Glutamatergic neuron (in vitro differentiated cells): ENCODE measurements around the gene SLC35G3. TPM values are rescaled to one million over a fixed set of nuclear protein-coding genes. Genes with fewer than 3 reads are reported as not detected.
A peak's percentile ranks its signal among the peaks of the same experiment; 100 is the strongest.
"Not testable (repeated sequence)": the region's sequence is repeated elsewhere in the genome, so short reads cannot be mapped to it uniquely, and the experiment has no call there.

ENCODE experiments used
- DNase-seq: peaks from one replicate; pipeline ENCODE4 v3.0.0; 2022
- H3K27ac Mint-ChIP-seq: one replicate; pipeline ENCODE4 v1.8.0; 2020; ENCODE audit warnings: mild to moderate bottlenecking, mixed read lengths, inconsistent platforms; ENCODE audit not compliant: unreplicated experiment
- H3K27me3 Mint-ChIP-seq: one replicate; pipeline ENCODE4 v1.8.0; 2020; ENCODE audit warnings: mild to moderate bottlenecking, moderate library complexity, mixed read lengths, inconsistent platforms; ENCODE audit not compliant: unreplicated experiment
- H3K36me3 Mint-ChIP-seq: one replicate; pipeline ENCODE4 v1.8.0; 2020; ENCODE audit warnings: mild to moderate bottlenecking, mixed read lengths, inconsistent platforms; ENCODE audit not compliant: unreplicated experiment
- H3K4me1 Mint-ChIP-seq: one replicate; pipeline ENCODE4 v1.8.0; 2020; ENCODE audit warnings: mild to moderate bottlenecking, low read depth, mixed read lengths, inconsistent platforms; ENCODE audit not compliant: unreplicated experiment
- H3K4me3 Mint-ChIP-seq: one replicate; pipeline ENCODE4 v1.8.0; 2020; ENCODE audit warnings: mild to moderate bottlenecking, mixed read lengths, inconsistent platforms; ENCODE audit not compliant: unreplicated experiment
- H3K9me3 Mint-ChIP-seq: one replicate; pipeline ENCODE4 v1.8.0; 2020; ENCODE audit warnings: mild to moderate bottlenecking, moderate library complexity, mixed read lengths, inconsistent platforms; ENCODE audit not compliant: unreplicated experiment
- CTCF ChIP-seq: fragments of 200-600 bp; sonication (generic); IDR thresholded peaks from one replicate; pipeline ENCODE4 v1.5.0; 2021; ENCODE audit not compliant: partially characterized antibody, unreplicated experiment
- total RNA-seq: library from RNA; stranded (reverse); fragmentation: NEBNext Ultra II Directional; extraction: Animal tissue kit (Norgen Biotek cat#: 25700); gene quantifications from one replicate; pipeline ENCODE4 v1.2.1, GENCODE V29; 2021; ENCODE audit not compliant: unreplicated experiment

The SLC35G3 gene
- total RNA-seq, 1 donor from 2014 or later: not detected

- no peak overlapping the region for H3K27ac Mint-ChIP-seq
- H3K27me3 Mint-ChIP-seq: peaks cover 3% of the 10 kb centered on the region
- peaks cover 2% of the 10 kb centered on the region for H3K9me3 Mint-ChIP-seq
- DNase-seq: no peak
- no peak overlapping the region for H3K4me3 Mint-ChIP-seq
- peaks cover 9% of the 10 kb centered on the region for H3K4me1 Mint-ChIP-seq
- TF ChIP-seq CTCF: no peak
- no peaks in the 10 kb centered on the region for H3K36me3 Mint-ChIP-seq
These were observed 41.6 kb downstream of the SLC35G3 start for GRCh38 chr17:35152421-35153140.

GRCh38 chr17:35151080-35151479 lies 43.1 kb downstream of the SLC35G3 start:
- H3K4me3 Mint-ChIP-seq, H3K27me3 Mint-ChIP-seq, H3K27ac Mint-ChIP-seq, H3K36me3 Mint-ChIP-seq, DNase-seq, H3K9me3 Mint-ChIP-seq: not testable (repeated sequence)
- peaks cover 14% of the 10 kb centered on the region for H3K4me1 Mint-ChIP-seq

GRCh38 chr17:35149941-35150340 lies 44.3 kb downstream of the SLC35G3 start:
- no peak overlapping the region for H3K27ac Mint-ChIP-seq
- no peak for TF ChIP-seq CTCF
- no peak for DNase-seq
- H3K27me3 Mint-ChIP-seq: peaks cover 1% of the 10 kb centered on the region
- H3K4me3 Mint-ChIP-seq: no peak overlapping the region
- H3K36me3 Mint-ChIP-seq: no peaks in the 10 kb centered on the region
- peaks cover 2% of the 10 kb centered on the region for H3K9me3 Mint-ChIP-seq
- peaks cover 14% of the 10 kb centered on the region for H3K4me1 Mint-ChIP-seq

GRCh38 chr17:35148144-35148543 lies 46.0 kb downstream of the SLC35G3 start:
- Mint-ChIP-seq H3K4me3 (no peak overlapping the region), H3K27me3 (peaks cover 1% of the 10 kb centered on the region)
- no peak for TF ChIP-seq CTCF

GRCh38 chr17:35147375-35147905 lies 46.8 kb downstream of the SLC35G3 start, which contains the start of gene UNC45B:
UNC45B (plus strand) TSS chr17:35147817; CDS start chr17:35148264, 447 bp downstream.
- peaks cover 1% of the 10 kb centered on the region for H3K27me3 Mint-ChIP-seq
- peaks cover 14% of the 10 kb centered on the region for H3K4me1 Mint-ChIP-seq
- no peaks in the 10 kb centered on the region for H3K36me3 Mint-ChIP-seq
- H3K9me3 Mint-ChIP-seq: peaks cover 2% of the 10 kb centered on the region
- no peak for TF ChIP-seq CTCF
- no peak for DNase-seq
- peak within 1 kb of the TSS; percentile 34 for H3K4me3 Mint-ChIP-seq
- H3K27ac Mint-ChIP-seq: no peak within 1 kb of the TSS

More at GRCh38 chr17:35148144-35148543, 46.0 kb downstream of the SLC35G3 start:
- Mint-ChIP-seq H3K27ac (no peak overlapping the region), H3K36me3 (no peaks in the 10 kb centered on the region), H3K4me1 (peaks cover 14% of the 10 kb centered on the region), H3K9me3 (peaks cover 2% of the 10 kb centered on the region)
- DNase-seq: no peak
